ENCODE data around the gene MCM5.
"Not testable (repeated sequence)": the region's sequence is repeated elsewhere in the genome, so short reads cannot be mapped to it uniquely, and the experiment has no call there.

The MCM5 gene

GRCh38 chr22:35464399-35464798, 64.5 kb downstream of the MCM5 start:
- no peak overlapping the region for H3K4me3 ChIP-seq (ENCODE audit: low read depth, low read length)
- ChIA-PET CTCF (interaction anchor here (0.6 kb wide), 1 partner anchor 16 kb away, joined by 3 read pairs; no protein-coding TSS in a partner anchor), POLR2A (no interaction called here)
- no peak for TF ChIP-seq CTCF (IDR thresholded peaks at IDR 0.05; ENCODE audit: insufficient read depth, low read length, missing control alignments)
- DNase-seq (ENCODE audit: low read depth, low spot score): no peak

GRCh38 chr22:35465109-35465701, 65.3 kb downstream of the MCM5 start:
- no peak for TF ChIP-seq CTCF (IDR thresholded peaks at IDR 0.05; ENCODE audit: insufficient read depth, low read length, missing control alignments)
- POLR2A ChIA-PET: no interaction called here
- no peak overlapping the region for H3K4me3 ChIP-seq (ENCODE audit: low read depth, low read length)
- no peak for DNase-seq (ENCODE audit: low read depth, low spot score)
- CTCF ChIA-PET: no interaction called here

GRCh38 chr22:35467681-35468434, 67.9 kb downstream of the MCM5 start:
- no peak for TF ChIP-seq CTCF (IDR thresholded peaks at IDR 0.05; ENCODE audit: insufficient read depth, low read length, missing control alignments)
- ChIA-PET CTCF (interaction anchor here (0.9 kb wide), 1 partner anchor 29 kb away, joined by 3 read pairs; no protein-coding TSS in a partner anchor), POLR2A (no interaction called here)
- no peak overlapping the region for H3K4me3 ChIP-seq (ENCODE audit: low read depth, low read length)
- no peak for DNase-seq (ENCODE audit: low read depth, low spot score)

GRCh38 chr22:35470903-35471321, 71.0 kb downstream of the MCM5 start:
- POLR2A ChIA-PET: no interaction called here
- no peak for DNase-seq (ENCODE audit: low read depth, low spot score)

GRCh38 chr22:35471566-35471965, 71.6 kb downstream of the MCM5 start:
- POLR2A ChIA-PET; DNase-seq (ENCODE audit: low read depth, low spot score); H3K4me3 ChIP-seq (ENCODE audit: low read depth, low read length): not testable (repeated sequence)
- CTCF ChIA-PET: interaction anchor here (1.9 kb wide), 1 partner anchor 111 kb away, joined by 5 read pairs; no protein-coding TSS in a partner anchor

More at GRCh38 chr22:35470903-35471321, 71.0 kb downstream of the MCM5 start:
- no peak overlapping the region for H3K4me3 ChIP-seq (ENCODE audit: low read depth, low read length)
- CTCF ChIA-PET: interaction anchor here (1.9 kb wide), 1 partner anchor 112 kb away, joined by 5 read pairs; no protein-coding TSS in a partner anchor
- no peak for TF ChIP-seq CTCF (IDR thresholded peaks at IDR 0.05; ENCODE audit: insufficient read depth, low read length, missing control alignments)

GRCh38 chr22:35472488-35472887, 72.5 kb downstream of the MCM5 start:
- no peak overlapping the region for H3K4me3 ChIP-seq (ENCODE audit: low read depth, low read length)
- ChIA-PET POLR2A (no interaction called here), CTCF (no interaction called here)
- TF ChIP-seq CTCF (IDR thresholded peaks at IDR 0.05; ENCODE audit: insufficient read depth, low read length, missing control alignments): no peak
- no peak for DNase-seq (ENCODE audit: low read depth, low spot score)

All from AG04449 (cell line).